ENCODE measurements around the gene S100A8.

Gene S100A8

GRCh38 chr1:153363641-153364040, 27.2 kb downstream of the S100A8 start:
- FAIRE-seq (no peak), DNase-seq (ENCODE audit: low spot score) (no peak)

- FAIRE-seq (no peak), DNase-seq (ENCODE audit: low spot score) (no peak)
These were observed 28.6 kb downstream of the S100A8 start for GRCh38 chr1:153362187-153362775.

- FAIRE-seq: no peak
- DNase-seq (ENCODE audit: low spot score): no peak
These were observed 29.3 kb downstream of the S100A8 start for GRCh38 chr1:153361480-153362109.

- DNase-seq (ENCODE audit: low spot score) (no peak), FAIRE-seq (no peak)
These were observed 30.0 kb downstream of the S100A8 start for GRCh38 chr1:153360592-153361479.

- DNase-seq (ENCODE audit: low spot score) (no peak), FAIRE-seq (no peak)
These were observed 30.7 kb downstream of the S100A8 start for GRCh38 chr1:153360190-153360589.

GRCh38 chr1:153359241-153359640, 31.6 kb downstream of the S100A8 start:
- DNase-seq (ENCODE audit: low spot score): no peak
- FAIRE-seq: no peak

DNA sequence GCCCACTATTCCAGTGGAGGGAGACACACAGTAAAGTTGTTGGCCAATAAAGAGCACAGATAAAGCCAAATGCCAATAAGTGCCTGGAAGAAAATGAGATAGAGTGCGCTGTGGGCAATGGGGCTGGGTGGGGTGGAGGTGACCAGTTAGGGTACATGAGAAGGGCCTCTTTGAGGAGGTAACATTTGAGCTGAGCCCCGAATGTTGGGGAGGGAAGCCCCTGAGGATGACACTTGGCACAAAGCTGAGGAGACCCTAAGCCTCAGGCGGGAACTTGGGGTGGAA, 32.2 kb downstream of the S100A8 start:
- DNase-seq (ENCODE audit: low spot score) (no peak), FAIRE-seq (no peak)

DNA sequence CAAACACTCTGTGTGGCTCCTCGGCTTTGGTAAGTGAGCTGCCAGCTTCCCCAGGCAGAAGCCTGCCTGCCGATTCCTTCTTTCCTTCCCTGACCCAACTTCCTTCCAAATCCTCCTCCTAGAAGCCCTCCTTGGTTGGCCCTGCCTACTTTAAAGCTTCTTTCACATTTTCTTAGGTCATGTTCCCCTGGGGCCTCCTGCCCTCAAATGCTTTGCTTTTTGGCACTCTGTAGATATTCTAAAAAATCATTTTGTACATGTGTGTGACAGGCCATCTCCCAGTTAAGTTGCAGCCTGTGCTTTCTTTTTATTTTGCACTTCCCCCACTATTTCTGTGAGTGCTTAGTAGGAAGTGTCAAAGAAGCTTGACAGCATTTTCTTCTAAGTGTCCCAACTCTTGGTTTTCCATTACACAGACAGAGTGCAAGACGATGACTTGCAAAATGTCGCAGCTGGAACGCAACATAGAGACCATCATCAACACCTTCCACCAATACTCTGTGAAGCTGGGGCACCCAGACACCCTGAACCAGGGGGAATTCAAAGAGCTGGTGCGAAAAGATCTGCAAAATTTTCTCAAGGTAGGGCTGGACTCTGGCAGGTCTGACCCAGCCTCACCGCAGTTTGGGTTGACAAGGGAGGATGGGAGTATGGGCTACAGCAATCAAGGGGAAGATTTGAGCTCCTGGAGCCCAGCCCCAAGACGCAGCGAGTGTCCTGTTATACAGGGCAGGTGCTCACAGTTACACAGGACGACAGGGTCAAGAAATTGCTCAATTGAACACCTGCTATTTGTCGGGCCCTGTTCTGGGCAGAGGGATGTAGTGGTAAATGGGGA, 32.8 kb downstream of the S100A8 start, which contains the start of gene S100A9:
Gene S100A9, plus strand, starts transcription at position 2 of the 838 bp plus-strand sequence. Its CDS starts 430 bp downstream, at position 432.
- FAIRE-seq (no peak), DNase-seq (ENCODE audit: low spot score) (no peak)

DNA sequence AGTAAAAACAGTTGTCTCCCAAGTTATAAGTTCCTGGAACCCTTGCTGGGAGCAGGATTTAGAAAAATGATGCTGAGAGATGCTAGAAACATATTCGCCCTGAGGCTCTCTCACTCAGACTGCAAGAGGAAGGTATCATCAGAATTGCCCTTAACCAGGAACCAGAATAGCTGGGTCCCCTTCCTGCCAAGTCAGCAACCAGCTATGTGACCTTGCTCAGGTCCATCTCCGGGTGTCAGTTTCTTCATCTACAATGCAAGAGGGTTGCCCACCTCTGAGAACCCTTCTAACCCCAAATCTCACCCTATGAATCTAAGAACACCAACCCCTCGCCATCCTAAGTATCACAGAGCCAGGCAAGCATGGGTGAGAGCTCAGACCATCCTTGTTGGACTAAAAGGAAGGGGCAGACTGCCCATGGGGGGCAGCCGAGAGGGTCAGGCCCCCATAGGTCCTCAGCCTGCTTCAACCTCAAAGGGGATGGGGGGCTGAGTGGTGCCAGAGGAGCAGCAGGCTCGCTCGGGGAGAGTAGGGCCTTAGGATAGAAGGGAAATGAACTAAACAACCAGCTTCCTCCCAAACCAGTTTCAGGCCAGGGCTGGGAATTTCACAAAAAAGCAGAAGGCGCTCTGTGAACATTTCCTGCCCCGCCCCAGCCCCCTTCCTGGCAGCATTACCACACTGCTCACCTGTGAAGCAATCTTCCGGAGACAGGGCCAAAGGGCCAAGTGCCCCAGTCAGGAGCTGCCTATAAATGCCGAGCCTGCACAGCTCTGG, 33.6 kb downstream of the S100A8 start:
- FAIRE-seq: no peak
- no peak for DNase-seq (ENCODE audit: low spot score)

GRCh38 chr1:153356392-153357075, 34.3 kb downstream of the S100A8 start:
- DNase-seq (ENCODE audit: low spot score) (no peak), FAIRE-seq (no peak)

GRCh38 chr1:153355445-153356071, 35.3 kb downstream of the S100A8 start:
- FAIRE-seq (no peak), DNase-seq (ENCODE audit: low spot score) (peak; percentile 37)

DNA sequence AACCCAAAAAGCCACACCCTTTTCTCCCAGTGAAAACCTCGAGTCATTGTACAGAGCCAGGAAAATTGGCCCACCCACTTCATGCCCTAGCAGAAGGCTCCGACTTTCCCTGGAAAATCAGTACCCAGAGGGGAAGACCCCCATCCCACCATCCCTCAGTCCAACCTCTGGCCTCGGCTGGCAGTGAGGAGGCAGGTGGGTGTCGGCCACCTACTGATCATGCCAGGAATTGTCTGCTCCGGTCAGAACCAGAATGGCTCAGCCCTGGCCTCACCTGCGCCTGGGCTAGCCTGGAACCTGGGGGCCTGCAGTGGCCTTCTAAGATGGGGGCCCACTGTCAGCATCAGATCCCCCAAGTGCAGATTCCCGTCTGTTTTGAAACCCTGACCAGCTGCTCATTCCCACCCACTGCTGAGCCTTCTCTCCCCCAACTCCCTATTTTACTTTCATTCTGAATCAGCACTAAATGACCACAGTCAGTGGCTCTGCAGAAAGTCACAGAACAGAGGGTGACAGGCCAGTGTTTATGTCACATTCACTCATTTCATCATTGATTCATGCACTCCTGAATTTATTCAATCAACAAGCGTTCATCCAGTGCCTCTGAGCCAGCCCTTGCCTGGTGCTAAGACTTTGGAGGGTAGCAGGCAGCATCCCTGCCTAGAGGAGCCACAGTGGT, 36.2 kb downstream of the S100A8 start:
- FAIRE-seq (no peak), DNase-seq (ENCODE audit: low spot score) (no peak)

- FAIRE-seq (no peak), DNase-seq (ENCODE audit: low spot score) (no peak)
These were observed 37.5 kb downstream of the S100A8 start for GRCh38 chr1:153353226-153353947.

DNA sequence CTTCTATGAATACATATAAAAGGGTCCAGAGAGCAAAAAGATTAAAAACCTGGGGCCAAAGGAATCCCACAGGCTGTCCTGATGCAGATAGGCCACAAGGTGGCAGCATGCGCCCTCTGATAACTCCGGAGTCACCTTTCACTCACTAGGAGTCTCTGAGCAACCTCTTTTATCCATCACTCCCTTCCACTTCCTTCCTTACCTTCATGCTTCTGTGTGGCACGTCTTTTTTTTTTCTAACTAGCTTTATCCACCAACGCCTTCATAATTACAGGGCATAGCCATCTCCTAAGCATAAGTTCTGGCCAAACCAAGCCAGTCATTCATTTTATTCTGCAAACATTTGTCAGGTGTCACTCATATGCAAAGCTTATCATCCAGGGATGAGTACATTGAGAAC, 38.4 kb downstream of the S100A8 start:
- DNase-seq (ENCODE audit: low spot score) (peak; percentile 60), FAIRE-seq (peak; percentile 50)

DNA sequence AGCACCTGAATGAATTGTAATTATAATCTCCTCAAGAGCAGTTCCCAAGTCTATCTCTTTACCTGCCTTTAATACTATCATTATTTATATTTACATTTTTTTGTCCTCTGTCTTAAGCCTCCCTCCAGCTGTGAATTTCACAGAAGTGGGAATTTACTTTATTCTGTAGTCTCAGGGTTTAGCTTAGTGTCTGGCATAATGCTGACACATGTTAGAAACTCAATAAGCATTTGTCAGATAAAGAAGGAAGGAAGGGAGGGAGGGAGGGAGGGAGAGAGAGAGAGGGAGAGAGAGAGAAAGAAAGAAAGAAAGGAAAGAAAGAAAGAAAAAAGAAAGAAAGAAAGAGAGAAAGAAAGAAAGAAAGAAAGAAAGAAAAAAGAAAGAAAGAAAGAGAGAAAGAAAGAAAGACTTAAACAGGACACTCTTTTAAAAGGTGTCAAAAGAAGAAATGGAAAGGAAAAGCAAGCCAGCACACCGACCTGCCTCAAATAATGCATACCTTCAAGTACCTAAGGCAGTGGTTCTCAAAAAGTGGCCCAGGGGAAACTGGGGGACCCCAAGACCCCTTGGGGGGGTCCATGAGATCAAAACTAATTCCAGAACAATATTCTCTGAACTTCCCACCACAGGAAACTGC, 40.4 kb downstream of the S100A8 start:
- FAIRE-seq: no peak
- no peak for DNase-seq (ENCODE audit: low spot score)

- DNase-seq (ENCODE audit: low spot score) (no peak), FAIRE-seq (no peak)
These were observed 41.2 kb downstream of the S100A8 start for GRCh38 chr1:153349363-153350320.
